ENCODE data around the gene LAMC1. TPM values are rescaled to one million over a fixed set of nuclear protein-coding genes. Genes with fewer than 3 reads are reported as not detected.

The LAMC1 gene
- total and polyA plus RNA-seq, 2 of the 4 experiments (the other 2 are of a cell fraction) = 249 to 394 TPM

- peaks cover 25% of the 10 kb centered on the region for H3K4me1 ChIP-seq (ENCODE audit: control insufficient read depth, insufficient read depth, low read length)
- H3K18ac ChIP-seq (ENCODE audit: low read depth, low read length) = peak overlapping the region; percentile 19; the same call in 1 of the 2 replicates
- H3K27me3 ChIP-seq (ENCODE audit: control insufficient read depth, insufficient read depth, low read length) = no peaks in the 10 kb centered on the region
- peaks cover 3 to 66% of the 10 kb centered on the region in 2 experiments; a peak in 3 of 4 replicates for H3K79me1 ChIP-seq (ENCODE audit: low read depth in 1 of 2, low read length in 2 of 2)
- peaks cover 80% of the 10 kb centered on the region for H4K20me1 ChIP-seq (ENCODE audit: insufficient read depth, low read length)
- H2BK5ac ChIP-seq (ENCODE audit: low read depth, low read length, poor library complexity, severe bottlenecking) = peak overlapping the region; percentile 37
- no peak overlapping the region for H2AK9ac ChIP-seq (replicated peaks; ENCODE audit: low read depth, low read length, poor library complexity)
- no TSS peak for BruUV-seq (replicated peaks)
- no peaks in the 10 kb centered on the region for H3K9me3 ChIP-seq (ENCODE audit: control insufficient read depth, insufficient read depth, low read length)
- no peak overlapping the region for H3K4me3 ChIP-seq (ENCODE audit: insufficient read depth, low read depth, low read length)
- WGBS, 2 experiments (ENCODE audit: extremely low coverage in 2 of 2, insufficient read length in 1 of 2) = no CpG with 5 or more reads among the region's 3 CpGs
- peak; percentile 73 for ATAC-seq (ENCODE audit: low read depth)
- H2BK20ac ChIP-seq (ENCODE audit: low read depth, low read length) = no peak overlapping the region; the same call in 1 of the 2 replicates
- POLR2A ChIA-PET (ENCODE audit: unreplicated experiment) = interaction anchor here (0.6 kb wide), 1 partner anchor 51 kb away, joined by 3 read pairs; no protein-coding TSS in a partner anchor
- no peak overlapping the region for H2AFZ ChIP-seq (replicated peaks; ENCODE audit: low read length, poor library complexity)
- H3K9ac ChIP-seq (ENCODE audit: low read depth, low read length) = no peak overlapping the region; the same call in 1 of the 2 replicates
- intact Hi-C loops (cut with micrococcal nuclease) = no loop called here
- H2BK15ac ChIP-seq (ENCODE audit: low read depth, low read length) = 0 out of 3 replicates have a peak overlapping the region, but pooled peaks have one; percentile 9
- H4K8ac ChIP-seq (ENCODE audit: low read depth in 2 of 2, low read length in 2 of 2) = peak overlapping the region in 1 of 2 experiments; percentile 18; a peak in 1 of 4 replicates
- H3K56ac ChIP-seq (ENCODE audit: extremely low read depth, insufficient read depth, low read length) = no peak overlapping the region
- peak; percentile 95 for DNase-seq
- H2AK5ac ChIP-seq (ENCODE audit: low read depth, low read length) = no peak overlapping the region
- TF ChIP-seq CEBPB (IDR thresholded peaks at IDR 0.05; ENCODE audit: low read depth, low read length) (peak; percentile 48; the same call in 1 of the 2 replicates), BHLHE40 (IDR thresholded peaks at IDR 0.05; ENCODE audit: low read depth, low read length) (peak; percentile 18; the same call in 1 of the 2 replicates), MAZ (IDR thresholded peaks at IDR 0.05; ENCODE audit: borderline replicate concordance, low read depth, low read length) (0 out of 2 replicates have a peak, but pooled peaks have one; percentile 13), MXI1 (IDR thresholded peaks at IDR 0.05; ENCODE audit: borderline replicate concordance, low read depth, low read length) (peak; percentile 42; the same call in 1 of the 2 replicates), FOS (IDR thresholded peaks at IDR 0.05; ENCODE audit: low read depth, low read length) (0 out of 2 replicates have a peak, but pooled peaks have one; percentile 6), NFE2L2 (IDR thresholded peaks at IDR 0.05; ENCODE audit: low read depth, low read length) (no peak), MAFK (IDR thresholded peaks at IDR 0.05; ENCODE audit: low read depth, low read length) (no peak; the same call in 1 of the 2 replicates)
- TF ChIP-seq, protein P1, sequence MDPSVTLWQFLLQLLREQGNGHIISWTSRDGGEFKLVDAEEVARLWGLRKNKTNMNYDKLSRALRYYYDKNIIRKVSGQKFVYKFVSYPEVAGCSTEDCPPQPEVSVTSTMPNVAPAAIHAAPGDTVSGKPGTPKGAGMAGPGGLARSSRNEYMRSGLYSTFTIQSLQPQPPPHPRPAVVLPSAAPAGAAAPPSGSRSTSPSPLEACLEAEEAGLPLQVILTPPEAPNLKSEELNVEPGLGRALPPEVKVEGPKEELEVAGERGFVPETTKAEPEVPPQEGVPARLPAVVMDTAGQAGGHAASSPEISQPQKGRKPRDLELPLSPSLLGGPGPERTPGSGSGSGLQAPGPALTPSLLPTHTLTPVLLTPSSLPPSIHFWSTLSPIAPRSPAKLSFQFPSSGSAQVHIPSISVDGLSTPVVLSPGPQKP (IDR thresholded peaks at IDR 0.05; ENCODE audit: borderline replicate concordance, low read depth, low read length) = no peak
- TF ChIP-seq, protein P2, sequence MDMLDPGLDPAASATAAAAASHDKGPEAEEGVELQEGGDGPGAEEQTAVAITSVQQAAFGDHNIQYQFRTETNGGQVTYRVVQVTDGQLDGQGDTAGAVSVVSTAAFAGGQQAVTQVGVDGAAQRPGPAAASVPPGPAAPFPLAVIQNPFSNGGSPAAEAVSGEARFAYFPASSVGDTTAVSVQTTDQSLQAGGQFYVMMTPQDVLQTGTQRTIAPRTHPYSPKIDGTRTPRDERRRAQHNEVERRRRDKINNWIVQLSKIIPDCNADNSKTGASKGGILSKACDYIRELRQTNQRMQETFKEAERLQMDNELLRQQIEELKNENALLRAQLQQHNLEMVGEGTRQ (IDR thresholded peaks at IDR 0.05; ENCODE audit: low read depth, low read length) = no peak
- H4K5ac ChIP-seq (ENCODE audit: low read depth, low read length) = no peak overlapping the region
- in situ Hi-C loops (cut with MboI; ENCODE audit: low sequenced_read_pairs) = no loop called here
- H2BK120ac ChIP-seq (ENCODE audit: low read depth, low read length) = no peak overlapping the region; the same call in 1 of the 2 replicates
- H3K23ac ChIP-seq (ENCODE audit: low read depth, low read length) = peak overlapping the region; percentile 31; the same call in 1 of the 2 replicates
- H4K91ac ChIP-seq (ENCODE audit: insufficient read depth, low read depth, low read length) = no peak overlapping the region
- H3K27ac ChIP-seq (ENCODE audit: insufficient read depth, low read length) = no peak overlapping the region
- H3K14ac ChIP-seq (replicated peaks; ENCODE audit: low read depth, low read length) = 0 out of 2 replicates have a peak overlapping the region, but pooled peaks have one; percentile 41
- CTCF ChIA-PET = no interaction called here
- peaks cover 22% of the 10 kb centered on the region for H3K9me1 ChIP-seq (ENCODE audit: insufficient read depth, low read length)
- dilution Hi-C loops (cut with HindIII; ENCODE audit: low sequenced_read_pairs, unreplicated experiment) = no loop called here
- H3K4me2 ChIP-seq (ENCODE audit: low read depth, low read length) = peak overlapping the region; percentile 41
- H3K4ac ChIP-seq (ENCODE audit: low read depth, low read length) = 0 out of 2 replicates have a peak overlapping the region, but pooled peaks have one; percentile 18
- H3K36me3 ChIP-seq (ENCODE audit: control insufficient read depth, insufficient read depth, low read length) = no peaks in the 10 kb centered on the region
These were observed 47.9 kb downstream of the LAMC1 start for GRCh38 chr1:183070923-183071618.

Data from IMR-90 (cell line).